Keratinocyte (primary cell): ENCODE data around the gene RAB11FIP3.

Experiments used
- CTCF ChIP-seq, 3 experiments: IDR thresholded peaks in 1 of 3; conservative IDR thresholded peaks in 1 of 3; optimal IDR thresholded peaks in 1 of 3; 2 replicates in 2 of 3; 3 replicates in 1 of 3; pipeline versions ENCODE3 to v1.5.1; 2011; ENCODE audit warnings: low read length in 3 of 3, mild to moderate bottlenecking in 3 of 3, moderate library complexity in 2 of 3, control low read depth in 1 of 3, inconsistent platforms in 1 of 3; ENCODE audit not compliant: insufficient read depth in 2 of 3; ENCODE audit errors: extremely low read depth in 1 of 3
- EZH2 ChIP-seq: IDR thresholded peaks from one replicate; pipeline ENCODE4 v1.6.1; 2012; ENCODE audit warnings: inconsistent platforms, mild to moderate bottlenecking, low read length, moderate library complexity

GRCh38 chr16:534135-534534 is 108.7 kb downstream of the RAB11FIP3 start:
- no peak for TF ChIP-seq CTCF (optimal IDR thresholded peaks at IDR 0.05 in 1 of 3, IDR thresholded peaks at IDR 0.05 in 1 of 3, conservative IDR thresholded peaks at IDR 0.05 in 1 of 3; ENCODE audit: extremely low read depth in 1 of 3, insufficient read depth in 2 of 3, low read length in 3 of 3)
- no peak for TF ChIP-seq EZH2
